Panc1 (cell line): ENCODE data around the gene NTF4.

Experiments
- POLR2AphosphoS5 ChIP-seq: IDR thresholded peaks from 2 replicates; pipeline ENCODE4 v1.6.1; 2012; ENCODE audit warnings: mild to moderate bottlenecking, low read depth, low read length, moderate library complexity
- TCF7L2 ChIP-seq: IDR thresholded peaks from 2 replicates; pipeline ENCODE4 v1.6.1; 2011; ENCODE audit warnings: mild to moderate bottlenecking, low read depth, low read length, inconsistent platforms
- TF ChIP-seq, protein P1 (sequence below): fragments of 450-650 bp; IDR thresholded peaks from 2 replicates; pipeline ENCODE4 v1.5.1; 2017; ENCODE audit warnings: mild to moderate bottlenecking

DNA sequence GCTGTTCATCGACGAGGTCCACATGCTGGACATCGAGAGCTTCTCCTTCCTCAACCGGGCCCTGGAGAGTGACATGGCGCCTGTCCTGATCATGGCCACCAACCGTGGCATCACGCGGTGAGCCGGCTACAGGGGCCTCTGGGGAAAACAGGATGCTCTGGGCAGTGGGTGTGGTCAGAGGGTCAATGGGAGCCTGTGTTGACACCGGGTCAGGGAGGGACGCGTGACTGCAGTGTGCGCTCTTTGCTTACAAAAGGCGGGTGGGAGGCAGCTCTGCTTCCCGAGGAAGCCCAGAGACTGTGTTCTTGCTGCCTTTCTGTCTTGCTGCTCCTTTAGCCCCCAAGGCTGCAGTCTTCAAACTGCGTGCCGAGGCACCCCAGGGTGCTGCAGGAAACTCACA lies 53.4 kb downstream of the NTF4 start:
- TF ChIP-seq POLR2AphosphoS5 (no peak), TCF7L2 (no peak)
- TF ChIP-seq, protein P1, sequence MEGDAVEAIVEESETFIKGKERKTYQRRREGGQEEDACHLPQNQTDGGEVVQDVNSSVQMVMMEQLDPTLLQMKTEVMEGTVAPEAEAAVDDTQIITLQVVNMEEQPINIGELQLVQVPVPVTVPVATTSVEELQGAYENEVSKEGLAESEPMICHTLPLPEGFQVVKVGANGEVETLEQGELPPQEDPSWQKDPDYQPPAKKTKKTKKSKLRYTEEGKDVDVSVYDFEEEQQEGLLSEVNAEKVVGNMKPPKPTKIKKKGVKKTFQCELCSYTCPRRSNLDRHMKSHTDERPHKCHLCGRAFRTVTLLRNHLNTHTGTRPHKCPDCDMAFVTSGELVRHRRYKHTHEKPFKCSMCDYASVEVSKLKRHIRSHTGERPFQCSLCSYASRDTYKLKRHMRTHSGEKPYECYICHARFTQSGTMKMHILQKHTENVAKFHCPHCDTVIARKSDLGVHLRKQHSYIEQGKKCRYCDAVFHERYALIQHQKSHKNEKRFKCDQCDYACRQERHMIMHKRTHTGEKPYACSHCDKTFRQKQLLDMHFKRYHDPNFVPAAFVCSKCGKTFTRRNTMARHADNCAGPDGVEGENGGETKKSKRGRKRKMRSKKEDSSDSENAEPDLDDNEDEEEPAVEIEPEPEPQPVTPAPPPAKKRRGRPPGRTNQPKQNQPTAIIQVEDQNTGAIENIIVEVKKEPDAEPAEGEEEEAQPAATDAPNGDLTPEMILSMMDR: no peak
